Right lobe of liver (tissue), 4 donors: ENCODE results near the gene CROCC2.

Source experiments
- CTCF ChIP-seq, 4 donors: fragments of 200-600 bp in 3 of 4; fragments of 450-650 bp in 1 of 4; IDR thresholded peaks; one replicate each; pipeline versions ENCODE4 v1.5.1 to v1.8.0; 2016 to 2022; ENCODE audit warnings: antibody characterized with exemption in 4 of 4, mild to moderate bottlenecking in 2 of 4
- POLR2A ChIP-seq: fragments of 450-650 bp; IDR thresholded peaks from one replicate; pipeline ENCODE4 v1.6.1; 2017; ENCODE audit warnings: antibody characterized with exemption, mild to moderate bottlenecking
- donor health status: DM: no; HTN: no; CAD: no.
- donor health status: DM: no; HTN: no; CAD: no.
- donor health status: DM: no; HTN: yes; CAD: no.

- no peak for TF ChIP-seq POLR2A
- no peak for TF ChIP-seq CTCF (IDR thresholded peaks at IDR 0.05)
These were observed 81.5 kb downstream of the CROCC2 start for GRCh38 chr2:240987588-240987987.
